ENCODE data around the gene SPPL2B. TPM values are rescaled to one million over a fixed set of nuclear protein-coding genes. Genes with fewer than 3 reads are reported as not detected.
A peak's percentile ranks its signal among the peaks of the same experiment; 100 is the strongest.

The SPPL2B gene
- total and polyA plus RNA-seq, 4 donors, result 30.2 to 140 (median 73.4) TPM

DNA sequence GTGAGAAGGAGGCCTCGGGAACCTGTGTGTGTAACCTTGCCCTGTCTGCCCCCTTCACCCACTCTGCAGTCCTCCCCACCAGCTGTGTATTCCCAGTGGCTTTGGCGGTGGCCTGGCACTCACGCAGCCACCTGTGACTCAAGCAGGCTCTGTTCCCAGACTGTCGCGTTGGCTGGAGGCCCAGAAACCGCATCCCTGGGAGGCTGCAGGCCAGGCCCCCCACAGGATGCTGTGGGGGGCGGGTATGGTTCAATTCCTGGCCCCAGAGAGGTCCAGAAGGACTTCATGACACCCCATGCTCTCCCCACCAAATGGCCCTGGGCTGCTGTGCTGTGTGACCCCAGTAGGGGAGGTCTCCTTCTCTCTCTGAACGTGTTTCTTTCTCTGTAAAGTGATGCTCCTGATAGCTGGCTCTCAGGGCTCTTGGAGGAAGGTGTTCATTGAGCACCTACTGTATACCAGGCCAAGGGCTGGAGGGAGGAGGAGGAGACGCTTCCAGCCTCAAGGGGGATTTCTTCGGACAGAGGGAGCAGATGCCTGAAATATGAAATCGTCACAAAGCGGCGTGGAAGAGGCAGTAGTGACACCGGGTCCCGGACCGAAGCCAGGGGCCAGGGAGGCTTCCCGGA, 18.6 kb upstream of the SPPL2B start:
- peaks cover 21% of the 10 kb centered on the region for H3K27me3 ChIP-seq (ENCODE audit: control insufficient read depth, insufficient read depth, low read length)
- no peaks in the 10 kb centered on the region for H3K9me3 ChIP-seq (ENCODE audit: control insufficient read depth, insufficient read depth, low read length)
- H3K36me3 ChIP-seq (ENCODE audit: control insufficient read depth, insufficient read depth, low read length), result peaks cover 2% of the 10 kb centered on the region
- peak in 2 of 6 donors; percentile 73 to 80 for DNase-seq (ENCODE audit: low read depth in 4 of 6, low spot score in 6 of 6)
- H3K4me3 ChIP-seq (ENCODE audit: low read depth, low read length), result no peak overlapping the region
- H3K4me1 ChIP-seq (ENCODE audit: control insufficient read depth, insufficient read depth, low read length), result peaks cover 38% of the 10 kb centered on the region
- H3K27ac ChIP-seq (ENCODE audit: low read depth, low read length), result no peak overlapping the region
- 59% methylated on average over 13 of the region's 17 CpGs for WGBS (ENCODE audit: insufficient coverage)

DNA sequence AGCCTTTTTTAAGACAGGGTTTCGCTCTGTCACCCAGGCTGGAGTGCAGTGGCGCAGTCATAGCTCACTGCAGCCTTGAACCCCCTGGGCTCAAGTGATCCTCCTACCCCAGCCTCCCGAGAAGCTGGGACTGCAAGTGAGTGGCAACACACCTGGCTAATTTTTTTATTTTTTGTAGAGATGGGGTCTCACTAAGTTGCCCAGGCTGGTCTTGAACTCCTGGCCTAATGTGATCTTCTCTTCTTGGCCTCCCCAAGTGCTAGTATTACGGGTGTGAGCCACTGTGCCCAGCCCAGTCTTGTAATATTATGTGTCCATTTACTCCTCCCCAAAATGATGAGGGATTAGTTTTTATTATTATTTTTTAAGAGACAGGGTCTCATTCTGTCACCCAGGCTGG, 17.4 kb upstream of the SPPL2B start:
- Histone ChIP-seq H3K27ac (ENCODE audit: low read depth, low read length) (no peak overlapping the region), H3K36me3 (ENCODE audit: control insufficient read depth, insufficient read depth, low read length) (peaks cover 2% of the 10 kb centered on the region), H3K27me3 (ENCODE audit: control insufficient read depth, insufficient read depth, low read length) (peaks cover 21% of the 10 kb centered on the region), H3K4me1 (ENCODE audit: control insufficient read depth, insufficient read depth, low read length) (peaks cover 44% of the 10 kb centered on the region), H3K4me3 (ENCODE audit: low read depth, low read length) (no peak overlapping the region), H3K9me3 (ENCODE audit: control insufficient read depth, insufficient read depth, low read length) (no peaks in the 10 kb centered on the region)
- WGBS (ENCODE audit: insufficient coverage), result 94% methylated on average over 2 of the region's 4 CpGs
- no peak for DNase-seq (ENCODE audit: low read depth in 4 of 6, low spot score in 6 of 6)

DNA sequence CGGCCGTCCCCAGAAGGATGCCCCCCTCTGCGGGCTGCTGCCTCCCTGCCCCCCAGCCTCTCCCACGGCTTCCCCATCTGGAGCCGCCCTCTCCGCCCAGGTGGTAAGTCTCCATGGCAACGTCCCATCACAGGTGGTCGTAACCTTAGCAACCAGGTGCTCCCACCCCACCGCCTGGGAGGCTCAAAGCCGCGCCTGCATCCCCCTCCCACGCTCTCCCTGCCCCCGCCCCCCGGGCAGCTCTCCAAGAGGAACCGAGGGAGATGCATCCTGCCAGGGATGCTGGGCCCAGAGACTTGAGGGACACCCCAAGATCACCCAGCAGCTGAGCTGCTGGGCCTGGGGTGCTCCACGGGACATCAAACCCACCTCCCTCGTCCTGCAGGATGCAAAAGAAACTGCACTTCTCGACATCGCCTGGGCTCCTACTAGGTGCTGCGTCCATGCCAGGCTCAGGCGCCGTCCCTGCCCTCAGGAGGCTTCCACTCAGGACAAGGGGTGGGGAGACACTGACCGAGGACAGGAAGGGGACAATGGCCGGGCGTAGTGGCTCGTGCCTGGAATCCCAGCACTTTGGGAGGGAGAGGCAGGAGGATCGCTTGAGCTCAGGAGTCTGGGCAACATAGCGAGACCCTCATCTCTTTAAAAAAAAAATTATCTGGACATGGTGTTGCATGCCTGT, 15.5 kb upstream of the SPPL2B start:
- 42% methylated on average over 28 of the region's 28 CpGs for WGBS (ENCODE audit: insufficient coverage)
- H3K36me3 ChIP-seq (ENCODE audit: control insufficient read depth, insufficient read depth, low read length), result peaks cover 3% of the 10 kb centered on the region
- peak in 1 of 6 donors; percentile 30 for DNase-seq (ENCODE audit: low read depth in 4 of 6, low spot score in 6 of 6)
- no peak overlapping the region for H3K27ac ChIP-seq (ENCODE audit: low read depth, low read length)
- peaks cover 14% of the 10 kb centered on the region for H3K27me3 ChIP-seq (ENCODE audit: control insufficient read depth, insufficient read depth, low read length)
- H3K9me3 ChIP-seq (ENCODE audit: control insufficient read depth, insufficient read depth, low read length), result no peaks in the 10 kb centered on the region
- no peak overlapping the region for H3K4me3 ChIP-seq (ENCODE audit: low read depth, low read length)
- peaks cover 36% of the 10 kb centered on the region for H3K4me1 ChIP-seq (ENCODE audit: control insufficient read depth, insufficient read depth, low read length)

- no peak for DNase-seq (ENCODE audit: low read depth in 4 of 6, low spot score in 6 of 6)
- 92% methylated on average over 7 of the region's 7 CpGs for WGBS (ENCODE audit: insufficient coverage)
- no peak overlapping the region for H3K4me3 ChIP-seq (ENCODE audit: low read depth, low read length)
- H3K36me3 ChIP-seq (ENCODE audit: control insufficient read depth, insufficient read depth, low read length), result peaks cover 16% of the 10 kb centered on the region
- H3K27me3 ChIP-seq (ENCODE audit: control insufficient read depth, insufficient read depth, low read length), result peaks cover 5% of the 10 kb centered on the region
- H3K9me3 ChIP-seq (ENCODE audit: control insufficient read depth, insufficient read depth, low read length), result no peaks in the 10 kb centered on the region
- H3K27ac ChIP-seq (ENCODE audit: low read depth, low read length), result no peak overlapping the region
- H3K4me1 ChIP-seq (ENCODE audit: control insufficient read depth, insufficient read depth, low read length), result peaks cover 17% of the 10 kb centered on the region
Observed at GRCh38 chr19:2315121-2315817, 13.2 kb upstream of the SPPL2B start.

DNA sequence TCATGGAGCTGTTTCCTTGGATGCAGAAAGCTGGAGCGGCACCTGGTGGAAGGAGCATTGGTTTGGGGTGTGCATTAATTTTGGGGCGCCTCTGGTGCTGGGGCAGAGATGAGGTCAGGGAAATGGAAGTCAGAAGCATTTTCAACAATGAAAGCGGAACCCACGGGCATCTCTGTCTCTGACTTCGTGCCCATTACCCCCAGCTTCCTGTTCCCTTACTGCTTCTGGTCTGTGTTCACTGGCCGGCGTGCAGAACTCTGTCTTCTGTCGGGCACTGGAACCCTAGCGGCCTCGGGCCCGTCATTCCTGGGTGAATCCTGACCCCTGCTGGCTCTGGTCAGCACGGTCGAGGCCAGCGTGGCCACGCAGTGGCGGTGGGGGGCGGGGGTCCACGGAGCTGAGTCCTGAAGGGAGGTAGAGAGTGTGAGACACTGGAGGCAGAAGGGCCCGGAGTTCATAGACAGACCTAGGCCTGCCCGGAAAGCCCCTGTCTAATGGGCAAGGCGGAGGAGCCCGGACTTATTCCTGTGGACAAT, 12.6 kb upstream of the SPPL2B start:
- Histone ChIP-seq H3K9me3 (ENCODE audit: control insufficient read depth, insufficient read depth, low read length) (no peaks in the 10 kb centered on the region), H3K4me3 (ENCODE audit: low read depth, low read length) (no peak overlapping the region), H3K36me3 (ENCODE audit: control insufficient read depth, insufficient read depth, low read length) (peaks cover 22% of the 10 kb centered on the region), H3K27ac (ENCODE audit: low read depth, low read length) (no peak overlapping the region), H3K27me3 (ENCODE audit: control insufficient read depth, insufficient read depth, low read length) (peaks cover 5% of the 10 kb centered on the region), H3K4me1 (ENCODE audit: control insufficient read depth, insufficient read depth, low read length) (peaks cover 16% of the 10 kb centered on the region)
- 25% methylated on average over 22 of the region's 22 CpGs for WGBS (ENCODE audit: insufficient coverage)
- peak in 2 of 6 donors; percentile 67 to 70 for DNase-seq (ENCODE audit: low read depth in 4 of 6, low spot score in 6 of 6)

DNA sequence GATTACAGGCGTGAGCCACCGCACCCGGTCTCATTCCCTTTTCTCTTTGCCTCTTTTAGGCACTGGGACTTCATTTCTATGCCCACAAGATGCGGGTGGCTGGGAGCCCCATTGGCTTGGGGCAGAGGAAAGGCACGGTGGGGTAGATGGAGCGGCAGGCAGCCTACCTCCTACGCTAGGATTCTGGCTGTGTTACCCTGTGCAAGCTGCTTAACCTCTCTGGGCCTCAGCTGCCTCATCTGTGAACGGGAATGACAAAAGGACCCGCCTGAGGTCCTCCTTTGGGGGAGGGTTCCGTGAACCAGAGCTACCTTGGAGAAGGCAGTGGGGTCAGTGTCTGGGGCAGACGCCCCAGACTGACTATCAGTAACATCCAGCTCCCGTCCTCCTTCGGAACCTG, 11.2 kb upstream of the SPPL2B start:
- no peak overlapping the region for H3K27ac ChIP-seq (ENCODE audit: low read depth, low read length)
- no peaks in the 10 kb centered on the region for H3K9me3 ChIP-seq (ENCODE audit: control insufficient read depth, insufficient read depth, low read length)
- peaks cover 15% of the 10 kb centered on the region for H3K4me1 ChIP-seq (ENCODE audit: control insufficient read depth, insufficient read depth, low read length)
- no peak overlapping the region for H3K4me3 ChIP-seq (ENCODE audit: low read depth, low read length)
- 88% methylated on average over 13 of the region's 13 CpGs for WGBS (ENCODE audit: insufficient coverage)
- peaks cover 2% of the 10 kb centered on the region for H3K27me3 ChIP-seq (ENCODE audit: control insufficient read depth, insufficient read depth, low read length)
- peaks cover 36% of the 10 kb centered on the region for H3K36me3 ChIP-seq (ENCODE audit: control insufficient read depth, insufficient read depth, low read length)
- no peak for DNase-seq (ENCODE audit: low read depth in 4 of 6, low spot score in 6 of 6)

- Histone ChIP-seq H3K27ac (ENCODE audit: low read depth, low read length) (no peak overlapping the region), H3K4me3 (ENCODE audit: low read depth, low read length) (no peak overlapping the region), H3K4me1 (ENCODE audit: control insufficient read depth, insufficient read depth, low read length) (peaks cover 10% of the 10 kb centered on the region), H3K27me3 (ENCODE audit: control insufficient read depth, insufficient read depth, low read length) (no peaks in the 10 kb centered on the region), H3K9me3 (ENCODE audit: control insufficient read depth, insufficient read depth, low read length) (no peaks in the 10 kb centered on the region), H3K36me3 (ENCODE audit: control insufficient read depth, insufficient read depth, low read length) (peaks cover 41% of the 10 kb centered on the region)
- WGBS (ENCODE audit: insufficient coverage), result 89% methylated on average over 15 of the region's 25 CpGs
- DNase-seq (ENCODE audit: low read depth in 4 of 6, low spot score in 6 of 6), result no peak
Observed at GRCh38 chr19:2317756-2318155, 10.7 kb upstream of the SPPL2B start.

GRCh38 chr19:2318923-2319322, 9.6 kb upstream of the SPPL2B start:
- 92% methylated on average over 4 of the region's 6 CpGs for WGBS (ENCODE audit: insufficient coverage)
- peaks cover 52% of the 10 kb centered on the region for H3K36me3 ChIP-seq (ENCODE audit: control insufficient read depth, insufficient read depth, low read length)
- no peak overlapping the region for H3K4me3 ChIP-seq (ENCODE audit: low read depth, low read length)
- H3K27ac ChIP-seq (ENCODE audit: low read depth, low read length), result no peak overlapping the region
- H3K27me3 ChIP-seq (ENCODE audit: control insufficient read depth, insufficient read depth, low read length), result no peaks in the 10 kb centered on the region
- no peaks in the 10 kb centered on the region for H3K9me3 ChIP-seq (ENCODE audit: control insufficient read depth, insufficient read depth, low read length)
- peaks cover 10% of the 10 kb centered on the region for H3K4me1 ChIP-seq (ENCODE audit: control insufficient read depth, insufficient read depth, low read length)
- DNase-seq (ENCODE audit: low read depth in 4 of 6, low spot score in 6 of 6), result no peak

DNA sequence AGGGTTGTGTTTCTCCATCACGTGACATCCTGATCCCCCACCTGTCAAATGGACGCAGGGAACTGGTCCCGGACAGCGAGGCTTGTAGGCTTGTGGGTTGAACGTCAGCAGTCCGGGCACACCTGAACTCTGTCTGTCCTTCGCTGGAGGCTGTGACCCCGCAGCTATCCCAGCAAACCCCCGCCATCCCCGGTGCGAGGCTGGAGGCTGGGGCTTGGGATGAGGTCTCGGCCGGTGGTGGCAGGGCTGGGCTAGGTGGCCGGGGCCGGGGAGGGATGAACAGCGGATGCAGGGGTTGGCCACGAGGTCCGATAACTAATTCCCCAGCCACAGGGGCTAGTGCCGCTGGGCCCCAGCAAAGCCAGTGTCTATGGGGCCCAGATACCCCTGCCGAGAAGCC, 8.9 kb upstream of the SPPL2B start:
- Histone ChIP-seq H3K36me3 (ENCODE audit: control insufficient read depth, insufficient read depth, low read length) (peaks cover 59% of the 10 kb centered on the region), H3K4me3 (ENCODE audit: low read depth, low read length) (no peak overlapping the region), H3K27ac (ENCODE audit: low read depth, low read length) (no peak overlapping the region), H3K27me3 (ENCODE audit: control insufficient read depth, insufficient read depth, low read length) (no peaks in the 10 kb centered on the region), H3K9me3 (ENCODE audit: control insufficient read depth, insufficient read depth, low read length) (no peaks in the 10 kb centered on the region), H3K4me1 (ENCODE audit: control insufficient read depth, insufficient read depth, low read length) (peaks cover 11% of the 10 kb centered on the region)
- no peak for DNase-seq (ENCODE audit: low read depth in 4 of 6, low spot score in 6 of 6)
- WGBS (ENCODE audit: insufficient coverage), result 88% methylated on average over 20 of the region's 20 CpGs

Measured in spinal cord (tissue), 10 donors.